ENCODE measurements around the gene NEMP1. TPM values are rescaled to one million over a fixed set of nuclear protein-coding genes. Genes with fewer than 3 reads are reported as not detected.

The NEMP1 gene
- total and polyA plus RNA-seq, 2 of the 13 experiments (the other 11 are each of a cell fraction or from before 2014, with no cell fraction given): 11.4 to 12.9 TPM

- TF ChIP-seq AHDC1 (CRISPR knock-in tag; IDR thresholded peaks at IDR 0.05; ENCODE audit: borderline replicate concordance) (no peak), THAP11 (CRISPR knock-in tag; IDR thresholded peaks at IDR 0.05) (peak; percentile 52; the same call in 1 of the 2 replicates), NCOA2 (CRISPR knock-in tag; IDR thresholded peaks at IDR 0.05) (0 out of 2 replicates have a peak, but pooled peaks have one; percentile 13), U2AF1 (optimal IDR thresholded peaks at IDR 0.05; ENCODE audit: low read depth, low read length) (no peak), KDM2A (CRISPR knock-in tag; IDR thresholded peaks at IDR 0.05; ENCODE audit: borderline replicate concordance, low read depth) (no peak), CTCF (CRISPR knock-in tag; IDR thresholded peaks at IDR 0.05) (peak; percentile 90), ZFP37 (CRISPR knock-in tag; IDR thresholded peaks at IDR 0.05; ENCODE audit: borderline replicate concordance) (no peak), CEBPG (CRISPR knock-in tag; IDR thresholded peaks at IDR 0.05) (0 out of 2 replicates have a peak, but pooled peaks have one; percentile 32), FOXP1 (IDR thresholded peaks at IDR 0.05) (no peak), FOXP1 (CRISPR knock-in tag; IDR thresholded peaks at IDR 0.05) (no peak), DNMT3B (CRISPR knock-in tag; conservative IDR thresholded peaks at IDR 0.05) (0 out of 2 replicates have a peak, but pooled peaks have one; percentile 68), RARG (CRISPR knock-in tag; IDR thresholded peaks at IDR 0.05; ENCODE audit: low read depth) (no peak), ZBTB10 (CRISPR knock-in tag; IDR thresholded peaks at IDR 0.05; ENCODE audit: borderline replicate concordance) (no peak), KLF9 (CRISPR knock-in tag; IDR thresholded peaks at IDR 0.05; ENCODE audit: low read depth) (no peak), SETDB1 (CRISPR knock-in tag; IDR thresholded peaks at IDR 0.05; ENCODE audit: borderline replicate concordance) (no peak), ZBTB26 (CRISPR knock-in tag; IDR thresholded peaks at IDR 0.05; ENCODE audit: borderline replicate concordance) (0 out of 2 replicates have a peak, but pooled peaks have one; percentile 56), ZNF616 (CRISPR knock-in tag; IDR thresholded peaks at IDR 0.05; ENCODE audit: low read depth) (no peak), ELF3 (CRISPR knock-in tag; IDR thresholded peaks at IDR 0.05) (0 out of 2 replicates have a peak, but pooled peaks have one; percentile 18), SYNCRIP (IDR thresholded peaks at IDR 0.05; ENCODE audit: insufficient read depth, low read depth, low read length) (no peak), ASH2L (IDR thresholded peaks at IDR 0.05; ENCODE audit: insufficient read length, low read depth, low read length) (no peak), ZSCAN12 (CRISPR knock-in tag; IDR thresholded peaks at IDR 0.05) (no peak)
Measured at GRCh38 chr12:57069523-57069922, 9.1 kb downstream of the NEMP1 start (continued).

All from HepG2 (cell line).